ENCODE measurements around the gene CEACAM20.

- TF ChIP-seq REST (IDR thresholded peaks at IDR 0.05; ENCODE audit: insufficient read depth in 1 of 2, low read depth in 2 of 2, low read length in 2 of 2) (no peak), POLR2AphosphoS5 (IDR thresholded peaks at IDR 0.05; ENCODE audit: low read depth, low read length) (no peak), TAF1 (IDR thresholded peaks at IDR 0.05; ENCODE audit: borderline replicate concordance, insufficient read depth, low read length) (no peak)
Measured at GRCh38 chr19:44509478-44509877, 20.0 kb downstream of the CEACAM20 start.
